HG03558 (cell line): ENCODE data around the gene AATK.

Experiments
- ATAC-seq: cut with Tn5 transposase; IDR thresholded peaks from one replicate; pipeline ENCODE4 v1.9.1; 2021; ENCODE audit warnings: moderate number of reproducible peaks; ENCODE audit not compliant: unreplicated experiment; ENCODE audit errors: extremely low read depth

The AATK gene

GRCh38 chr17:81183316-81183715 is 17.3 kb upstream of the AATK start:
- no peak for ATAC-seq

GRCh38 chr17:81182596-81182995 is 16.6 kb upstream of the AATK start:
- ATAC-seq: no peak

GRCh38 chr17:81181811-81182185 is 15.8 kb upstream of the AATK start:
- ATAC-seq: no peak

GRCh38 chr17:81180836-81181810 is 15.1 kb upstream of the AATK start:
- no peak for ATAC-seq

GRCh38 chr17:81179861-81180260 is 13.8 kb upstream of the AATK start:
- no peak for ATAC-seq

- ATAC-seq: no peak
These were observed 13.2 kb upstream of the AATK start for GRCh38 chr17:81179220-81179619.

GRCh38 chr17:81178136-81179091 is 12.4 kb upstream of the AATK start:
- ATAC-seq: no peak

- no peak for ATAC-seq
These were observed 10.6 kb upstream of the AATK start for GRCh38 chr17:81176666-81177065.

- no peak for ATAC-seq
These were observed 7.7 kb upstream of the AATK start for GRCh38 chr17:81173762-81174155.

GRCh38 chr17:81173052-81173761 is 7.2 kb upstream of the AATK start:
- no peak for ATAC-seq

- no peak for ATAC-seq
These were observed 5.9 kb upstream of the AATK start for GRCh38 chr17:81171941-81172340.

- no peak for ATAC-seq
These were observed 4.9 kb upstream of the AATK start for GRCh38 chr17:81170727-81171494.

GRCh38 chr17:81169870-81170309 is 3.9 kb upstream of the AATK start:
- no peak for ATAC-seq

GRCh38 chr17:81167638-81168037 is 1.6 kb upstream of the AATK start:
- ATAC-seq: no peak

- no peak for ATAC-seq
These were observed 1.1 kb upstream of the AATK start for GRCh38 chr17:81167194-81167524.

- no peak for ATAC-seq
These were observed 582 bp downstream of the AATK start, which contains the start of gene PVALEF for GRCh38 chr17:81165246-81166032. Gene PVALEF, plus strand, starts transcription at chr17:81165507. Its CDS starts 15,720 bp downstream, at chr17:81181227.

- ATAC-seq: no peak
These were observed 1.4 kb downstream of the AATK start for GRCh38 chr17:81164371-81165245.
